Activated CD4-positive, alpha-beta T cell treated with anti-CD3 and anti-CD28 coated beads, Interleukin-2, Interleukin-6, amounts not matched to agents 100 ng/mL and 50 ng/mL, durations not matched to agents 16 hours and 8 hours (primary cell): Measurements from ENCODE around the gene IL11RA.
"Not testable (repeated sequence)": the region's sequence is repeated elsewhere in the genome, so short reads cannot be mapped to it uniquely, and the experiment has no call there.

Source experiments
- DNase-seq: peaks from one replicate; pipeline ENCODE4 v3.0.0-alpha.2; 2020

Gene IL11RA

GRCh38 chr9:34630402-34631154 lies 21.4 kb upstream of the IL11RA start:
- DNase-seq: no peak

GRCh38 chr9:34633166-34633565 lies 18.8 kb upstream of the IL11RA start:
- DNase-seq: no peak

GRCh38 chr9:34633851-34634550 lies 18.0 kb upstream of the IL11RA start:
- DNase-seq: peak; percentile 82

- no peak for DNase-seq
Measured at GRCh38 chr9:34634551-34635248, 17.3 kb upstream of the IL11RA start.

GRCh38 chr9:34635556-34635955 lies 16.4 kb upstream of the IL11RA start:
- DNase-seq: no peak

GRCh38 chr9:34636791-34637355 lies 15.1 kb upstream of the IL11RA start:
- DNase-seq: peak; percentile 42

GRCh38 chr9:34637356-34638137 lies 14.4 kb upstream of the IL11RA start, which contains the start of gene SIGMAR1:
Gene SIGMAR1, minus strand, starts transcription at chr9:34637787. Its CDS starts 90 bp downstream, at chr9:34637697.
- peak; percentile 97 for DNase-seq

GRCh38 chr9:34638138-34638445 lies 13.9 kb upstream of the IL11RA start:
- DNase-seq: no peak

GRCh38 chr9:34639322-34639721 lies 12.7 kb upstream of the IL11RA start:
- DNase-seq: not testable (repeated sequence)

- no peak for DNase-seq
Measured at GRCh38 chr9:34642679-34643078, 9.3 kb upstream of the IL11RA start.

- no peak for DNase-seq
Measured at GRCh38 chr9:34644766-34645314, 7.1 kb upstream of the IL11RA start.

GRCh38 chr9:34646211-34647083 lies 5.5 kb upstream of the IL11RA start, which contains the start of gene GALT:
Gene GALT, plus strand, starts transcription at chr9:34646675. Its CDS starts 30 bp downstream, at chr9:34646705.
- DNase-seq: peak; percentile 97

GRCh38 chr9:34647084-34647403 lies 4.9 kb upstream of the IL11RA start:
- DNase-seq: no peak

- DNase-seq: peak; percentile 36
Measured at GRCh38 chr9:34647651-34648050, 4.3 kb upstream of the IL11RA start.

GRCh38 chr9:34648673-34649072 lies 3.3 kb upstream of the IL11RA start:
- no peak for DNase-seq

GRCh38 chr9:34650816-34651215 lies 1.2 kb upstream of the IL11RA start:
- no peak for DNase-seq

GRCh38 chr9:34651321-34651720 lies 664 bp upstream of the IL11RA start:
- no peak for DNase-seq

GRCh38 chr9:34652602-34653000 lies 616 bp downstream of the IL11RA start:
- DNase-seq: no peak

GRCh38 chr9:34653151-34654072 lies 1.4 kb downstream of the IL11RA start:
- no peak for DNase-seq
